AG09309 (cell line): ENCODE data around the gene RC3H2.
"Not testable (repeated sequence)": the region's sequence is repeated elsewhere in the genome, so short reads cannot be mapped to it uniquely, and the experiment has no call there.

Source experiments
- DNase-seq: peaks from one replicate; pipeline ENCODE4 v3.0.0-alpha.2; 2010; ENCODE audit warnings: low read depth
- H3K4me3 ChIP-seq: 2 replicates; pipeline ENCODE4 v1.5.1; 2011; ENCODE audit warnings: mild to moderate bottlenecking, low read depth, low read length, moderate library complexity; ENCODE audit not compliant: control insufficient read depth
- CTCF ChIP-seq: IDR thresholded peaks from 2 replicates; pipeline ENCODE4 v1.5.1; 2011; ENCODE audit warnings: mild to moderate bottlenecking, low read depth, low read length, inconsistent platforms; ENCODE audit not compliant: insufficient read depth, control insufficient read depth; ENCODE audit errors: missing control alignments

RC3H2 gene

GRCh38 chr9:122865300-122865699 lies 39.9 kb downstream of the RC3H2 start:
- H3K4me3 ChIP-seq = no peak overlapping the region
- DNase-seq = no peak
- TF ChIP-seq CTCF = no peak

GRCh38 chr9:122863407-122863806 lies 41.8 kb downstream of the RC3H2 start:
- DNase-seq = no peak
- H3K4me3 ChIP-seq = no peak overlapping the region
- TF ChIP-seq CTCF = no peak

DNA sequence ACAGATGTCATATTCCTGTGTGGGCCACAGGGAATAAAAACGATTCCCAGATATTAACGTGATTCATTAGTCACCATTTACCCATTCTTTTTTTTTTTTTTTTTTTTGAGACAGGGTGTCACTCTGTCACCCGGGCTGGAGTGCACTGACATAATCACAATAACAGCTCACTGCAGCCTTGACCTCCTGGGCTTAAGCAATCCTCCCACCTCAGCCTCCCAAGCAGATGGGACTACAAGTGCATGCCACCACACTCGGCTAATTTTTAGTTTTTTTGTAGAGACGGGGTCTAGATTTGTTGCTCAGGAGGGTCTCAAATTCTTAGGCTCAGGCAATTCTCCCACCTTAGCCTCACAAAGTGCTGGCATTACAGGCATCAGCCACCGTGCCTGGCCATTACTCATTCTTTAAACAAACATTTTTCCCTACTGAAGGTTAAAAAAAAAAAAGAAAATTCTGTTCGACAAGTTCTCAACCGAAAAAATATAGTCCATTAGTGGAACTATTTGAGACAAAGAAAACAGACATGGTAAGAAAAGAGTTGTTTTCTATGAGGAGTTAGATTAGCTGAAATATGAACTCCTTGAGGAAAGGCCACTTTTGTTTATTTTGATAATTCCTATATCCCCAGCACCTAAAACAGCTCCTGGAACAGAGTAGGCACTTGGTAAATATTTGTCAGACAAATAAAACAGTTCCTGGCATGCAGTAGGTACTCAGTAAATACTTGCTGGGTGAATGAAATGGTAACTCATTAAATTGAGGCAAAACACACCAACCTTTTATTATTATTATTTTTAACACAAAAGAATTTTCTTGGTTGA lies 44.6 kb downstream of the RC3H2 start:
- TF ChIP-seq CTCF = no peak
- no peak overlapping the region for H3K4me3 ChIP-seq
- DNase-seq = no peak

DNA sequence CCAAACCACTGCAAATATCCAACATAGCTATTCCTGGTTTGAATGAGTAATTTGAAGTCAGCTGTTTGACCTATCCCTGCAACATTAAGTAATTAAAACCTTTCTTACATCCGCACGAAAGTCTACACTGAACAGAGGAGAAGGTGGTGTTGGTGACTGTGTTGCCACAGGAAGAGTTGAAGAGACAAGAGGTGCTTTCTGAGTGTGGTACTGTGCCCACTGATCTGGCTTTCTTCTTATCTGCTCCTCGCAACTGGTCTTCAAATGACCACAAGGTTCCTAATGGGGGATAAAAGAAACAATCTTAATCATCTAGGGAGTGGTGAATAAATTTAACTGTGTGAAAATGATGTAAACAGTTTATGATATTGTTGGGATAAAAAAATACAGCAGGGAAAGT lies 47.3 kb downstream of the RC3H2 start:
- H3K4me3 ChIP-seq = no peak overlapping the region
- no peak for TF ChIP-seq CTCF
- no peak for DNase-seq

DNA sequence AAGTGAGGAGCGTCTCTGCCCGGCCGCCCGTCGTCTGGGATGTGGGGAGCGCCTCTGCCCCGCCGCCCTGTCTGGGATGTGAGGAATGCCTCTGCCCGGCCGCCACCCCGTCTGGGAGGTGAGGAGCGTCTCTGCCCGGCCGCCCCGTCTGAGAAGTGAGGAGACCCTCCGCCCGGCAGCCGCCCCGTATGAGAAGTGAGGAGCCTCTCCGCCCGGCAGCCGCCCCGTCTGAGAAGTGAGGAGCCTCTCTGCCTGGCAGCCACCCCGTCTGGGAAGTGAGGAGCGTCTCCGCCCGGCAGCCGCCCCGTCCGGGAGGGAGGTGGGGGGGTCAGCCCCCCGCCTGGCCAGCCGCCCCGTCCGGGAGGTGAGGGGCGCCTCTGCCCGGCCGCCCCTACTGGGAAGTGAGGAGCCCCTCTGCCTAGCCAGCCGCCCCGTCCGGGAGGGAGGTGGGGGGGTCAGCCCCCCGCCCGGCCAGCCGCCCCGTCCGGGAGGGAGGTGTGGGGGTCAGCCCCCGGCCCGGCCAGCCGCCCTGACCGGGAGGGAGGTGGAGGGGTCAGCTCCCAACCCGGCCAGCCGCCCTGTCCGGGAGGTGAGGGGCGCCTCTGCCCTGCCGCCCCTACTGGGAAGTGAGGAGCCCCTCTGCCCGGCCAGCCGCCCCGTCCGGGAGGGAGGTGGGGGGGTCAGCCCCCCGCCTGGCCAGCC lies 52.9 kb downstream of the RC3H2 start:
- DNase-seq, H3K4me3 ChIP-seq: not testable (repeated sequence)

GRCh38 chr9:122848256-122848943 lies 56.8 kb downstream of the RC3H2 start:
- no peak for DNase-seq
- TF ChIP-seq CTCF = no peak
- H3K4me3 ChIP-seq = no peak overlapping the region

GRCh38 chr9:122846371-122846940 lies 58.7 kb downstream of the RC3H2 start:
- TF ChIP-seq CTCF = no peak
- DNase-seq = no peak
- no peak overlapping the region for H3K4me3 ChIP-seq
